ENCODE results near the gene TBC1D24. TPM values are rescaled to one million over a fixed set of nuclear protein-coding genes. Genes with fewer than 3 reads are reported as not detected.
A peak's percentile ranks its signal among the peaks of the same experiment; 100 is the strongest.

Gene TBC1D24
- total and polyA plus RNA-seq, 9 of the 15 experiments (the other 6 are each of a cell fraction or from before 2014, with no cell fraction given): 1.7 to 22.6 (median 7.2) TPM

GRCh38 chr16:2428051-2428783 lies 46.7 kb upstream of the TBC1D24 start (continued):
- TF ChIP-seq RERE (CRISPR knock-in tag; IDR thresholded peaks at IDR 0.05; ENCODE audit: borderline replicate concordance) (0 out of 2 replicates have a peak, but pooled peaks have one; percentile 26), FOXK1 (CRISPR knock-in tag; IDR thresholded peaks at IDR 0.05; ENCODE audit: borderline replicate concordance) (no peak), ZNF407 (IDR thresholded peaks at IDR 0.05; ENCODE audit: low read depth) (no peak), GATAD2A (IDR thresholded peaks at IDR 0.05) (no peak), SP2 (IDR thresholded peaks at IDR 0.05; ENCODE audit: extremely low read depth, low read depth, low read length, poor library complexity, severe bottlenecking) (no peak), HCFC1 (IDR thresholded peaks at IDR 0.05; ENCODE audit: low read depth, low read length) (peak; percentile 12; the same call in 1 of the 2 replicates), TAF7 (tag; IDR thresholded peaks at IDR 0.05) (no peak), SPI1 (IDR thresholded peaks at IDR 0.05; ENCODE audit: borderline replicate concordance, low read depth, low read length) (0 out of 2 replicates have a peak, but pooled peaks have one; percentile 12), ZBTB49 (CRISPR knock-in tag; IDR thresholded peaks at IDR 0.05; ENCODE audit: borderline replicate concordance) (no peak), ZNF282 (CRISPR knock-in tag; IDR thresholded peaks at IDR 0.05) (no peak), ZNF586 (CRISPR knock-in tag; conservative IDR thresholded peaks at IDR 0.05) (no peak)
